ENCODE measurements around the gene GRHL1. TPM values are rescaled to one million over a fixed set of nuclear protein-coding genes. Genes with fewer than 3 reads are reported as not detected.
A peak's percentile ranks its signal among the peaks of the same experiment; 100 is the strongest.

GRHL1 gene
- total RNA-seq, 1 donor from 2014 or later: 0.43 TPM

DNA sequence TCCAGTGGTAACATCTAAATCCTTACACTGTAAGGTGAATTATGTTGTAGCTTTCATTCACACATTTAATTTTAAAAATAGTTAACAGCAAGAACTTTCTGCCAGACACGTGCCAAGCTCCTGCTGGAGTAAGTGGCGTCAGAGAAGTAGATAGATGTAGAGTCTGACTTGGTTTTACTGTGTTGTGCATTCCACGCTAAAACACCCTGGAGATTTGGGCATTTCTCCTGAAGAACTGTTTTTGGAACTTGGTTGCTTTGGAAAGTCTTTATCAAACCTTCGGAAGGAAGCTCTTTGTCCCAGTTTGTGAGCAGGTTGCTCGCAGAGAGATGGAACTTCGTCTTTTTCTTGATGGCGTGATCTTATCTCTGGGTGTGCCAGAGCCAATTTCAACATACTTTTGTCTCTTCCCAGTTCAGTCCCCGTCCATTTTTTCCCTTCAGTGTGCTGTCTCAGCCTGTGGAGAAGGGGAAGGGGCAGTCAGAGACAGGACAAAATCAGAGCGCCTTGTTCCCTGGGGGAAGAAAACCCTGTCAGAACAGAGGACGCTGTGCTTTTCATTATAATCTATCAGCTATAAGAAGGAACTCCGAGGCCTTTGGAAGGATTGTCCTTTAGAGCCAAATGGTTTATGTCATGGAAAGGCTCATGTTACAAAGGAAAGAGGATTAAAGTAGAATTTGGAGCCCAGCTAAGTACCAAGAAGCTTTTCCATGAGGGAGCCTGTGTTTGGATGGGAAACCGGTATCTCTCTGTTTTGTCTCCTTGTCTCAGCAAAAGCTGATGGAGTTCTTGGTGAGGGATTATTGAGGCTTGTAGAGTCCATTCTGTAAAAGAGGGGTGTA lies 18.9 kb downstream of the GRHL1 start:
- no peaks in the 10 kb centered on the region for H3K27me3 ChIP-seq
- TF ChIP-seq, protein P1, sequence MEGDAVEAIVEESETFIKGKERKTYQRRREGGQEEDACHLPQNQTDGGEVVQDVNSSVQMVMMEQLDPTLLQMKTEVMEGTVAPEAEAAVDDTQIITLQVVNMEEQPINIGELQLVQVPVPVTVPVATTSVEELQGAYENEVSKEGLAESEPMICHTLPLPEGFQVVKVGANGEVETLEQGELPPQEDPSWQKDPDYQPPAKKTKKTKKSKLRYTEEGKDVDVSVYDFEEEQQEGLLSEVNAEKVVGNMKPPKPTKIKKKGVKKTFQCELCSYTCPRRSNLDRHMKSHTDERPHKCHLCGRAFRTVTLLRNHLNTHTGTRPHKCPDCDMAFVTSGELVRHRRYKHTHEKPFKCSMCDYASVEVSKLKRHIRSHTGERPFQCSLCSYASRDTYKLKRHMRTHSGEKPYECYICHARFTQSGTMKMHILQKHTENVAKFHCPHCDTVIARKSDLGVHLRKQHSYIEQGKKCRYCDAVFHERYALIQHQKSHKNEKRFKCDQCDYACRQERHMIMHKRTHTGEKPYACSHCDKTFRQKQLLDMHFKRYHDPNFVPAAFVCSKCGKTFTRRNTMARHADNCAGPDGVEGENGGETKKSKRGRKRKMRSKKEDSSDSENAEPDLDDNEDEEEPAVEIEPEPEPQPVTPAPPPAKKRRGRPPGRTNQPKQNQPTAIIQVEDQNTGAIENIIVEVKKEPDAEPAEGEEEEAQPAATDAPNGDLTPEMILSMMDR (IDR thresholded peaks at IDR 0.05): no peak
- no peak overlapping the region for H3K4me3 ChIP-seq
- intact Hi-C loops (cut with DNase I): no loop called here
- H3K27ac ChIP-seq: peak overlapping the region in 1 of 2 donors; percentile 14
- DNase-seq (ENCODE audit: low spot score in 2 of 2): no peak
- no peaks in the 10 kb centered on the region for H3K36me3 ChIP-seq
- H3K4me1 ChIP-seq: peaks cover 0 to 2% of the 10 kb centered on the region in 2 donors
- H3K9me3 ChIP-seq: no peaks in the 10 kb centered on the region

DNA sequence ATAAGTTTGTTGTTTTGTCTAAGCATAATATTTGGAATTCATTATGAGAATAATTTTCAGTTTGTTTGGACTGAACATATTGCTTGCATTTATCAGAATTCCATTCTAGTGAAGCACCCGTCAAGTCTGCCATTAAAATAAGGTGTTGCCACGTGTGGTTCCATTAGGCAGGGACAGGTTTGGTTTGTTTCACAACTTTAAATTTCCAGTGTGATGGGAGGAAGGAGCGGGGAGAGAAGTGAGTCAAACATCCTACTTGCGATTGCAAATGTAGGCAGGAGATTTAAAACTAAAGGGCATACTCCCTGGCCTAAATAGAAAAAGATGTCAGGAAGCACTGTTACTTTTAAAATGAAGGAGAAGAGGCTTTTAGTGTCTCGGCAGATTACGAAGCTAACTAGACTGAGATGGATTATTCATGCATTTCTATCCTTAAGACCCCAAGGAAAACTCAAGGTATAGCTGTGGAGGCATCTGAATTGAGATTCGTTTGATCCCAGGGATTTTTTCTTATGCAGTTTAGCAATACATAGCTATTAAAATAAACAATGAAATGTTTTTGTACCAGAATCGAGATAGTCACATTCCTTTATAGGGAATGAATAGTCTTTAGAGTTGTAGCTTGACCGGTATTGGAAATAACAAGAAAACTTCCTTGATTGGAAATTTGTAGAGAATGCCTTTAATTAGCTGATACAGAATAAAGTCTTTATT lies 19.8 kb downstream of the GRHL1 start:
- Histone ChIP-seq H3K9me3 (no peaks in the 10 kb centered on the region), H3K27ac (peak overlapping the region in 1 of 2 donors; percentile 14), H3K36me3 (no peaks in the 10 kb centered on the region), H3K27me3 (no peaks in the 10 kb centered on the region), H3K4me1 (peaks cover 0 to 9% of the 10 kb centered on the region in 2 donors), H3K4me3 (no peak overlapping the region)
- DNase-seq (ENCODE audit: low spot score in 2 of 2): no peak
- TF ChIP-seq, protein P1 (IDR thresholded peaks at IDR 0.05): no peak
- intact Hi-C loops (cut with DNase I): no loop called here

DNA sequence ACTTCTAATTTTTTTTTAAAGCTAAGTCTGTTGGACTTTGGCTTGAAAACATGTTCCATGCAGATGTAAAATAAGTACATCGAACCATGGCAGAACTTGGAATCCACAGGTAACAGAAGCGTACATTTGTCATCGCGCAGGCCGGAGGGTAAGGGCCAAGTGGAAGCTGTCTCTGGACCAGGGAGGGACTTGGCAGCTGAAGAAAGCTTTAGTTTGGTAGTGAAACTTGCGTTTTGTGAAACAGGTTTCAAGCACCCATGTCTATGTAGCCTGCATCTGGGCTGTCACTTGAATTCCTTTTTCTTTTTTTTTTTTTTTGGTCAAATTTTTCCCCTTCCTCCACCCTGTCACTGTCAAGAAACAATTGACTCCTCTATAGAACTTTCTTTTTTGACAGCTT lies 20.4 kb downstream of the GRHL1 start:
- Histone ChIP-seq H3K4me1 (peaks cover 0 to 13% of the 10 kb centered on the region in 2 donors), H3K27ac (no peak overlapping the region)

DNA sequence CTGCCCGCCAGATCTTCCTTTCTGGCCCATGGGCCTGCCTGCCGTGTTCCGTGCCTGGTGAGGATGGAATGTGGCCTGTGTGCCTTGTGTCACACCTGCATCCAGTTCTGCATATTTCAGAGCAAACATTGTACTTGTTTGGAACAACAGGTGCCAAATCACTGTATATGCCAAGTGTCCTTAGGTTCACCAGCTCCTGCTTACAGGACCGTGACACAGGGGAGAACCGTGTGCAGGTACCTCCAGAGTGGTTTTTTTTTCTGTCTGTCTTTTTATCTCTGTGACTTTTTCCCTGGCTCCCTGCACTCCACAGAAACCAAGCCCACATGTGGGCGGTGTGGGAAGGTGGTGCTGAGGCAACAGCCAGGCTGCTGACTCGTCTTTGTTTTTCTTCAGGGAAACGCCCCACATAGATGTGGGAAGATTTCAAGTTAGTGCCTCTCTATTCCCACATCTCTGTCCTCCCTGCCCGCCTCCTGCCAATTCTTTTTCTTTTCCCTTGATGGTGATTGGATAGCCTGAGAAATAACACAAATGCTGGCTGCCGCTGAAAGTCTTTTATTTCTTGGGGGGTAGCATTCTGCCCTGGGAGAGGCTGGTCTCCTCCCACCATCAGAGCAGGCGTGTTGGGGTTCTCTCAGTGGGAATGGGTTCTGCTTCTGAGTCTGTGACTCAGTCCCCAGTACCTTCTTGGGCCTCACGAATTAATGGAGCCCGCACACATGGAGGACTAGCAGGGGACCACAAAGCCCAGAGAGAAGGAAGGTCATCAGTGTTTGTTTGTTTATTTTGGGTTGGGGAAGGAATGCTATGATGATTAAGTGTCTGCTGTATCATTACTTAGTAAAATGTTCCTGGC lies 21.4 kb downstream of the GRHL1 start:
- TF ChIP-seq, protein P1 (IDR thresholded peaks at IDR 0.05): no peak
- H3K27me3 ChIP-seq: no peaks in the 10 kb centered on the region
- DNase-seq (ENCODE audit: low spot score in 2 of 2): no peak
- intact Hi-C loops (cut with DNase I): no loop called here
- H3K27ac ChIP-seq: no peak overlapping the region
- no peak overlapping the region for H3K4me3 ChIP-seq
- peaks cover 0 to 13% of the 10 kb centered on the region in 2 donors for H3K4me1 ChIP-seq
- no peaks in the 10 kb centered on the region for H3K36me3 ChIP-seq
- H3K9me3 ChIP-seq: no peaks in the 10 kb centered on the region

More for the DNA sequence above, 20.4 kb downstream of the GRHL1 start:
- H3K9me3 ChIP-seq: no peaks in the 10 kb centered on the region
- no peaks in the 10 kb centered on the region for H3K36me3 ChIP-seq
- H3K27me3 ChIP-seq: no peaks in the 10 kb centered on the region
- intact Hi-C loops (cut with DNase I): no loop called here
- TF ChIP-seq, protein P1 (IDR thresholded peaks at IDR 0.05): no peak
- DNase-seq (ENCODE audit: low spot score in 2 of 2): no peak
- no peak overlapping the region for H3K4me3 ChIP-seq

DNA sequence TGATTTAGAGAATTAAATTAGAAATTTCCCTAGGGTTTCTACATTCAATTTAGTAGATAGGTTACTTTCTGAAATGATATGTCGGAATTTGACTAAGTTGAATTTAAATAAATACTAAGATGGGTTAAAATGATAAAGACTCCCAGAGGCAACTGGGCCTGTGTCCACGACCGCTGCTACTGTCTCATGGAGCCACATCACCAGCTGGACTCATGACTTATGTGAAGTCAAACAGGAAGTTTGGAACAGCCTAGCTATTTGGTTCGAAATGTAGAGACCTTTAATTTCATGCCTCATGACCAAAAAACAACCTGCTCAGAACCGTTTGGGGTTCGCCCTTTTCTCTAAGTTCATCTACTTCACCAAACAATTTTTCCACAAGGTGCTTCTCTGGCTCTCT lies 22.2 kb downstream of the GRHL1 start:
- TF ChIP-seq, protein P1 (IDR thresholded peaks at IDR 0.05): no peak
- intact Hi-C loops (cut with DNase I): no loop called here
- H3K9me3 ChIP-seq: no peaks in the 10 kb centered on the region
- peaks cover 0 to 13% of the 10 kb centered on the region in 2 donors for H3K4me1 ChIP-seq
- H3K4me3 ChIP-seq: no peak overlapping the region
- H3K27ac ChIP-seq: no peak overlapping the region
- no peaks in the 10 kb centered on the region for H3K36me3 ChIP-seq
- no peaks in the 10 kb centered on the region for H3K27me3 ChIP-seq
- DNase-seq (ENCODE audit: low spot score in 2 of 2): no peak

All from ascending aorta (tissue), 2 donors.